Measurements from ENCODE around the gene FOXA3.

Gene FOXA3

DNA sequence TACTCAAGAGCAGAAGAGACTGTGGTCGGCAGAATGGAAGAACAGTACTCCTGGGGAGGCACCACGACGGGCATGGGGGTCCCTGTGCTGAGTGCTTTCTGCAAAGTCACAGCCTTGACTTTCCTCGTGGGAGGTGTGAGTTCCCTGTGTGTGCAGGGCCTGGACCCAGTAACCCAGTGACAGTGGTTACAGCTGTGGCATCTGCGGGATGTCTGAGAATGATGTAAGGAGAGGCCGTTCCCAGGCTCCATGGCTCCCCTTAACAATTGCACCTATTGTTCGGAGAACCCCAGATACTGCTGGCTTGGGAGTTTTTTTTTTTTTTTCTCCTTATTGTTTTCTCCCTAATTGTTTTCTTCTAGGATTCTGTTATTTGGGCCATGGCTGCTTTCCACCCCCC lies 55.6 kb downstream of the FOXA3 start (continued):
- TF ChIP-seq PPARA (CRISPR knock-in tag; IDR thresholded peaks at IDR 0.05; ENCODE audit: borderline replicate concordance) (no peak), ZC3H10 (CRISPR knock-in tag; IDR thresholded peaks at IDR 0.05) (no peak), ZFP3 (CRISPR knock-in tag; IDR thresholded peaks at IDR 0.05) (no peak)
- TF ChIP-seq, protein P1, sequence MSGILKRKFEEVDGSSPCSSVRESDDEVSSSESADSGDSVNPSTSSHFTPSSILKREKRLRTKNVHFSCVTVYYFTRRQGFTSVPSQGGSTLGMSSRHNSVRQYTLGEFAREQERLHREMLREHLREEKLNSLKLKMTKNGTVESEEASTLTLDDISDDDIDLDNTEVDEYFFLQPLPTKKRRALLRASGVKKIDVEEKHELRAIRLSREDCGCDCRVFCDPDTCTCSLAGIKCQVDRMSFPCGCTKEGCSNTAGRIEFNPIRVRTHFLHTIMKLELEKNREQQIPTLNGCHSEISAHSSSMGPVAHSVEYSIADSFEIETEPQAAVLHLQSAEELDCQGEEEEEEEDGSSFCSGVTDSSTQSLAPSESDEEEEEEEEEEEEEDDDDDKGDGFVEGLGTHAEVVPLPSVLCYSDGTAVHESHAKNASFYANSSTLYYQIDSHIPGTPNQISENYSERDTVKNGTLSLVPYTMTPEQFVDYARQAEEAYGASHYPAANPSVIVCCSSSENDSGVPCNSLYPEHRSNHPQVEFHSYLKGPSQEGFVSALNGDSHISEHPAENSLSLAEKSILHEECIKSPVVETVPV (CRISPR knock-in tag; IDR thresholded peaks at IDR 0.05) = no peak

DNA sequence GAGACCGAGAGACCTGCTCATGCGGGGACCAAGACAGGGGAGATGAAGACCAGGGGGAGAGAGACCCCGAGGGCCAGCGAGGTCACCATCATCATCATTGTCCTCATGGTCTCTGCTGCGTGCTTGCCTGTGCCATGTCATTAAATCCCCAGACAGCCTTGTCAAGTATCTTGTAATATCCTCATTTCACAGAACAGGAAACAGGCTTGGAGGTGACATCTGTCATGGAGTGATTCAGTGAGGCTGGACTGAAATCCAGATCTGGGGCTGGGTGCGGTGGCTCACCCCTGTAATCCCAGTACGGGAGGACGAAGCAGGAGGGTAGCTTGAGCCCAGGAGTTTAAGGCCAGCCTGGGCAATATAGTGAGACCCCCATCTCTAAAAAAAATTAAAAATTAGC lies 56.3 kb downstream of the FOXA3 start:
- no peak for ATAC-seq

DNA sequence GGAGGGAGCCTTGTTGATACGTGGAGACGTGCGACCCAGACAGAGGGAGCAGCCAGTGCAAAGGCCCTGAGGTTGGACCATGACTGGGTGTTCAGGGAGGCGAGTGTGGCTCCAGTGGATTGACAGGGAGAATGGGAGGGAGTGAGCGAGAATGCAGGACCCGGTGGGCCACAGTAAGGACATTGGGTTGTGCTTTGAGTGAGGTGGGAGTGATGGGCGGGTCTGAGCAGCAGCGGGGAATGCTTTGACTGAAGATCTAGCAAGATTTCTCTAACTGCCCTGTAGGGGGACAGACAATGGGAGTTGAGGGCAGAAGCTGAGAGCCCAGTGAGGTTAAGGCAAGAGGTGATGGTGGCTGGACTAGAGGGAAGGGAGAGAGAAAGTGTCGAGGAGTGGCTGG lies 58.2 kb downstream of the FOXA3 start:
- TF ChIP-seq ZNF8 (CRISPR knock-in tag; IDR thresholded peaks at IDR 0.05) (no peak), ARNTL (CRISPR knock-in tag; IDR thresholded peaks at IDR 0.05; ENCODE audit: borderline replicate concordance, low read depth) (no peak), ZFP3 (CRISPR knock-in tag; IDR thresholded peaks at IDR 0.05) (no peak)
- TF ChIP-seq, protein P2, sequence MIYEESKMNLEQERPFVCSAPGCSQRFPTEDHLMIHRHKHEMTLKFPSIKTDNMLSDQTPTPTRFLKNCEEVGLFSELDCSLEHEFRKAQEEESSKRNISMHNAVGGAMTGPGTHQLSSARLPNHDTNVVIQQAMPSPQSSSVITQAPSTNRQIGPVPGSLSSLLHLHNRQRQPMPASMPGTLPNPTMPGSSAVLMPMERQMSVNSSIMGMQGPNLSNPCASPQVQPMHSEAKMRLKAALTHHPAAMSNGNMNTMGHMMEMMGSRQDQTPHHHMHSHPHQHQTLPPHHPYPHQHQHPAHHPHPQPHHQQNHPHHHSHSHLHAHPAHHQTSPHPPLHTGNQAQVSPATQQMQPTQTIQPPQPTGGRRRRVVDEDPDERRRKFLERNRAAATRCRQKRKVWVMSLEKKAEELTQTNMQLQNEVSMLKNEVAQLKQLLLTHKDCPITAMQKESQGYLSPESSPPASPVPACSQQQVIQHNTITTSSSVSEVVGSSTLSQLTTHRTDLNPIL (CRISPR knock-in tag; IDR thresholded peaks at IDR 0.05; ENCODE audit: low read depth) = no peak
- TF ChIP-seq, protein P3, sequence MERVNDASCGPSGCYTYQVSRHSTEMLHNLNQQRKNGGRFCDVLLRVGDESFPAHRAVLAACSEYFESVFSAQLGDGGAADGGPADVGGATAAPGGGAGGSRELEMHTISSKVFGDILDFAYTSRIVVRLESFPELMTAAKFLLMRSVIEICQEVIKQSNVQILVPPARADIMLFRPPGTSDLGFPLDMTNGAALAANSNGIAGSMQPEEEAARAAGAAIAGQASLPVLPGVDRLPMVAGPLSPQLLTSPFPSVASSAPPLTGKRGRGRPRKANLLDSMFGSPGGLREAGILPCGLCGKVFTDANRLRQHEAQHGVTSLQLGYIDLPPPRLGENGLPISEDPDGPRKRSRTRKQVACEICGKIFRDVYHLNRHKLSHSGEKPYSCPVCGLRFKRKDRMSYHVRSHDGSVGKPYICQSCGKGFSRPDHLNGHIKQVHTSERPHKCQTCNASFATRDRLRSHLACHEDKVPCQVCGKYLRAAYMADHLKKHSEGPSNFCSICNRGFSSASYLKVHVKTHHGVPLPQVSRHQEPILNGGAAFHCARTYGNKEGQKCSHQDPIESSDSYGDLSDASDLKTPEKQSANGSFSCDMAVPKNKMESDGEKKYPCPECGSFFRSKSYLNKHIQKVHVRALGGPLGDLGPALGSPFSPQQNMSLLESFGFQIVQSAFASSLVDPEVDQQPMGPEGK (CRISPR knock-in tag; IDR thresholded peaks at IDR 0.05; ENCODE audit: borderline replicate concordance) = no peak
- TF ChIP-seq, protein P4, sequence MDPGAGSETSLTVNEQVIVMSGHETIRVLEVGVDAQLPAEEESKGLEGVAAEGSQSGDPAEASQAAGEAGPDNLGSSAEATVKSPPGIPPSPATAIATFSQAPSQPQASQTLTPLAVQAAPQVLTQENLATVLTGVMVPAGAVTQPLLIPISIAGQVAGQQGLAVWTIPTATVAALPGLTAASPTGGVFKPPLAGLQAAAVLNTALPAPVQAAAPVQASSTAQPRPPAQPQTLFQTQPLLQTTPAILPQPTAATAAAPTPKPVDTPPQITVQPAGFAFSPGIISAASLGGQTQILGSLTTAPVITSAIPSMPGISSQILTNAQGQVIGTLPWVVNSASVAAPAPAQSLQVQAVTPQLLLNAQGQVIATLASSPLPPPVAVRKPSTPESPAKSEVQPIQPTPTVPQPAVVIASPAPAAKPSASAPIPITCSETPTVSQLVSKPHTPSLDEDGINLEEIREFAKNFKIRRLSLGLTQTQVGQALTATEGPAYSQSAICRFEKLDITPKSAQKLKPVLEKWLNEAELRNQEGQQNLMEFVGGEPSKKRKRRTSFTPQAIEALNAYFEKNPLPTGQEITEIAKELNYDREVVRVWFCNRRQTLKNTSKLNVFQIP (CRISPR knock-in tag; IDR thresholded peaks at IDR 0.05; ENCODE audit: borderline replicate concordance, low read depth) = no peak
- 0 out of 3 replicates have a peak, but pooled peaks have one; percentile 40 for ATAC-seq

More for the DNA sequence above, 56.3 kb downstream of the FOXA3 start:
- TF ChIP-seq GLIS3 (CRISPR knock-in tag; IDR thresholded peaks at IDR 0.05) (no peak), BACH2 (CRISPR knock-in tag; IDR thresholded peaks at IDR 0.05; ENCODE audit: borderline replicate concordance) (no peak), RARB (CRISPR knock-in tag; IDR thresholded peaks at IDR 0.05) (no peak), ZC3H10 (CRISPR knock-in tag; IDR thresholded peaks at IDR 0.05) (no peak), ARNTL (CRISPR knock-in tag; IDR thresholded peaks at IDR 0.05; ENCODE audit: borderline replicate concordance, low read depth) (no peak), CSDC2 (CRISPR knock-in tag; IDR thresholded peaks at IDR 0.05) (no peak), TOX (CRISPR knock-in tag; IDR thresholded peaks at IDR 0.05; ENCODE audit: borderline replicate concordance) (no peak), PPARA (CRISPR knock-in tag; IDR thresholded peaks at IDR 0.05; ENCODE audit: borderline replicate concordance) (no peak), ZFP30 (CRISPR knock-in tag; IDR thresholded peaks at IDR 0.05) (no peak), ISL1 (CRISPR knock-in tag; IDR thresholded peaks at IDR 0.05) (no peak), ZNF8 (CRISPR knock-in tag; IDR thresholded peaks at IDR 0.05) (no peak), ZNF565 (CRISPR knock-in tag; conservative IDR thresholded peaks at IDR 0.05; ENCODE audit: low read depth) (no peak), OSR1 (CRISPR knock-in tag; IDR thresholded peaks at IDR 0.05) (no peak), SNAI2 (CRISPR knock-in tag; IDR thresholded peaks at IDR 0.05) (no peak)
- TF ChIP-seq, protein P4 (CRISPR knock-in tag; IDR thresholded peaks at IDR 0.05; ENCODE audit: borderline replicate concordance, low read depth) = no peak
- TF ChIP-seq, protein P2 (CRISPR knock-in tag; IDR thresholded peaks at IDR 0.05; ENCODE audit: low read depth) = no peak
- TF ChIP-seq, protein P5, sequence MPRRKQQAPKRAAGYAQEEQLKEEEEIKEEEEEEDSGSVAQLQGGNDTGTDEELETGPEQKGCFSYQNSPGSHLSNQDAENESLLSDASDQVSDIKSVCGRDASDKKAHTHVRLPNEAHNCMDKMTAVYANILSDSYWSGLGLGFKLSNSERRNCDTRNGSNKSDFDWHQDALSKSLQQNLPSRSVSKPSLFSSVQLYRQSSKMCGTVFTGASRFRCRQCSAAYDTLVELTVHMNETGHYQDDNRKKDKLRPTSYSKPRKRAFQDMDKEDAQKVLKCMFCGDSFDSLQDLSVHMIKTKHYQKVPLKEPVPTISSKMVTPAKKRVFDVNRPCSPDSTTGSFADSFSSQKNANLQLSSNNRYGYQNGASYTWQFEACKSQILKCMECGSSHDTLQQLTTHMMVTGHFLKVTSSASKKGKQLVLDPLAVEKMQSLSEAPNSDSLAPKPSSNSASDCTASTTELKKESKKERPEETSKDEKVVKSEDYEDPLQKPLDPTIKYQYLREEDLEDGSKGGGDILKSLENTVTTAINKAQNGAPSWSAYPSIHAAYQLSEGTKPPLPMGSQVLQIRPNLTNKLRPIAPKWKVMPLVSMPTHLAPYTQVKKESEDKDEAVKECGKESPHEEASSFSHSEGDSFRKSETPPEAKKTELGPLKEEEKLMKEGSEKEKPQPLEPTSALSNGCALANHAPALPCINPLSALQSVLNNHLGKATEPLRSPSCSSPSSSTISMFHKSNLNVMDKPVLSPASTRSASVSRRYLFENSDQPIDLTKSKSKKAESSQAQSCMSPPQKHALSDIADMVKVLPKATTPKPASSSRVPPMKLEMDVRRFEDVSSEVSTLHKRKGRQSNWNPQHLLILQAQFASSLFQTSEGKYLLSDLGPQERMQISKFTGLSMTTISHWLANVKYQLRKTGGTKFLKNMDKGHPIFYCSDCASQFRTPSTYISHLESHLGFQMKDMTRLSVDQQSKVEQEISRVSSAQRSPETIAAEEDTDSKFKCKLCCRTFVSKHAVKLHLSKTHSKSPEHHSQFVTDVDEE (CRISPR knock-in tag; IDR thresholded peaks at IDR 0.05) = no peak
- TF ChIP-seq, protein P3 (CRISPR knock-in tag; IDR thresholded peaks at IDR 0.05; ENCODE audit: borderline replicate concordance) = no peak
